BE2C (cell line): ENCODE measurements around the gene MACROD1.

ENCODE experiments used
- DNase-seq: peaks from one replicate; pipeline ENCODE4 v3.0.0-alpha.2; 2020
- H3K27me3 ChIP-seq: fragments of 250-450 bp; sonication (Bioruptor Pico); 2 replicates; pipeline ENCODE4 v1.5.1; 2020; ENCODE audit warnings: mild to moderate bottlenecking
- H3K36me3 ChIP-seq: fragments of 250-450 bp; sonication (Bioruptor Pico); 2 replicates; pipeline ENCODE4 v1.5.1; 2020; ENCODE audit warnings: mild to moderate bottlenecking
- H3K4me1 ChIP-seq: fragments of 250-450 bp; sonication (Bioruptor Pico); 2 replicates; pipeline ENCODE4 v1.5.1; 2020
- H3K4me3 ChIP-seq: 2 replicates; pipeline ENCODE4 v1.5.1; 2011; ENCODE audit warnings: low read depth, low read length
- H3K9me3 ChIP-seq: fragments of 250-450 bp; sonication (Bioruptor Pico); 2 replicates; pipeline ENCODE4 v1.5.1; 2020
- CTCF ChIP-seq: IDR thresholded peaks from 2 replicates; pipeline ENCODE4 v1.5.1; 2012; ENCODE audit warnings: mild to moderate bottlenecking, low read depth, low read length

Gene MACROD1

DNA sequence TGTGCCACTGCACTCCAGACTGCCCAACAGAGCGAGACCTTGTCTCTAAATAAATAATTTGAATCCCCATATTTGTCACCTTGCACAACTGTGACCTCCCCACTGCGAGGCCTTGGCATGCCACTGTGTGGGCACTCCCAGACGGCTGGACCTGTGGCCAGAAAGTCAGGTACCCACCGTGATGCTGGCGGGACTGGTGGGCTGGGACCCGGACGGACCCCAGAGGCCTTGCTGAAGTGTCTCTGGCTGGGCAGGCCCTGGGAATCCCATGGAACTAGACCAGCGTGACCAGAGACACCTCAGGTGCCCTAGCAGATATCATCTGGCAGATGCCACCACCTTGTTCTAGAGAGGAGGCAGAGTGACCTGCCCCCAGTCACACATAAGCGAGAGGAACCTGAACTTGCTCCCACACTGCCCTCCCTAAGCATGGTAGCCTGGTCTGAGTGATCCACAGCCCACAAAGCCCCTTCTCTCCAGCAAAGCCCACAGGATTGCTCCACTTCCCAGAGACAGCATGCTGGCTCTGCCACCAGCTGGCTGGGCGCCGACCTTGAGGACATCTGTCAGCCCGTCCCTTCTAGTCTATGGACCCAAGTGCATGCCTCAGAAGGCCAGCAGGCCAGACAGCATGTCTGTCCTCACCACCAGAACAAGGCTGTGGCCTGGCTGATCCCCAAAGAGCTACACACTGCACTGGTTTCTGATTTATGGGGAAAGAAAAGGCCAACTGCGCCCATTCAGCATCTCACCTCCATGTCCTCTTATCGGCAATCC lies 9.5 kb downstream of the MACROD1 start:
- DNase-seq = peak; percentile 67
- no peaks in the 10 kb centered on the region for H3K36me3 ChIP-seq
- no peak overlapping the region for H3K4me3 ChIP-seq
- no peak for TF ChIP-seq CTCF
- peaks cover 5% of the 10 kb centered on the region for H3K4me1 ChIP-seq
- no peaks in the 10 kb centered on the region for H3K27me3 ChIP-seq
- H3K9me3 ChIP-seq = no peaks in the 10 kb centered on the region

DNA sequence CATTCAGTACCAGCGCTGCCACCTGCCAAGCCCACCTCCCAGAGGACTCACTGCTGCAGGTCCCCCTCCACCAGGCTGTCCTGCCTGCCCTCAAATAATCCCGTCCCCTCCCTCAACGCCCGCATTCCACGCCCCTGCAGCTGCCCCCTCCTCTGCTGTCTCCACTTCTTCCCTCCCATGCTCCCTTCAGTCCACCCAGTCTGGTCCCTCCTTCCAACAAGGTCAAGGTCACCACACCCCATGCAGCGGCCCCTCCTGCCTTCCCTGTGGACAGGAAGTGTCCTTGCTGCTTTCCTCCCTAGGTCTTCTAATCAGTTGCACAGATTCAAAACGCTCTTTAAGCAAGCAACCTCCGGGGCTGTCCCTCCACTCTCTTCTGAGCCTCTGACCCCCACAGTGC lies 12.1 kb downstream of the MACROD1 start:
- no peak for DNase-seq
- Histone ChIP-seq H3K4me3 (no peak overlapping the region), H3K27me3 (no peaks in the 10 kb centered on the region), H3K4me1 (peaks cover 9% of the 10 kb centered on the region), H3K9me3 (no peaks in the 10 kb centered on the region), H3K36me3 (no peaks in the 10 kb centered on the region; the same call in 1 of the 2 replicates)
- TF ChIP-seq CTCF = no peak

- peak; percentile 75 for TF ChIP-seq CTCF
- Histone ChIP-seq H3K36me3 (no peaks in the 10 kb centered on the region; the same call in 1 of the 2 replicates), H3K4me1 (peaks cover 9% of the 10 kb centered on the region), H3K27me3 (no peaks in the 10 kb centered on the region), H3K4me3 (no peak overlapping the region), H3K9me3 (no peaks in the 10 kb centered on the region)
- peak; percentile 59 for DNase-seq
These were observed 12.8 kb downstream of the MACROD1 start for GRCh38 chr11:64152841-64153691.

DNA sequence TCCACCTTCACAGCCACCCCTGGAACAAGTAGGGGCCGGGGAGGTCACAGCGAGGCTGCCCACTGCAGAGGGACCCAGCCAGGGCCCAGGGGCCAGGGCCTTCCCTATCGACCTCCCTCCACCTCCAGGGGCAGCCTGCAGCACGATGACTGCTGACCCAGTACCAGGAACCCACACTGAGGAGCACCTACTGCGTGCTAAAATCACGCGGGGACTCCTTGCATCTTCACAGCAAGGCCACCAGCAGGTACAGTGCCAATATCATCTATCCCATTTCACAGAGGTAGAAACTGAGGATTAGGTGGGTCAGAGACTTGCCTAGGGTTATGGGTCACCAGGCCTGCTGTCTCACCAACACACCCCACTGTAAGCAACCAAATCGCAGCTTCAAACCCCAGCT lies 14.6 kb downstream of the MACROD1 start:
- no peak for DNase-seq
- no peaks in the 10 kb centered on the region for H3K27me3 ChIP-seq
- TF ChIP-seq CTCF = no peak
- H3K9me3 ChIP-seq = no peaks in the 10 kb centered on the region
- no peak overlapping the region for H3K4me3 ChIP-seq
- peaks cover 5% of the 10 kb centered on the region; the same call in 1 of the 2 replicates for H3K4me1 ChIP-seq
- H3K36me3 ChIP-seq = no peaks in the 10 kb centered on the region; the same call in 1 of the 2 replicates

- DNase-seq = peak; percentile 37
- TF ChIP-seq CTCF = no peak
- H3K4me1 ChIP-seq = peaks cover 5% of the 10 kb centered on the region; the same call in 1 of the 2 replicates
- no peaks in the 10 kb centered on the region for H3K9me3 ChIP-seq
- no peak overlapping the region for H3K4me3 ChIP-seq
- no peaks in the 10 kb centered on the region; the same call in 1 of the 2 replicates for H3K36me3 ChIP-seq
- no peaks in the 10 kb centered on the region for H3K27me3 ChIP-seq
These were observed 15.3 kb downstream of the MACROD1 start for GRCh38 chr11:64150481-64151239.
